Smooth muscle cell (in vitro differentiated cells): ENCODE results near the gene BTBD8. TPM values are rescaled to one million over a fixed set of nuclear protein-coding genes. Genes with fewer than 3 reads are reported as not detected.

Source experiments
- DNase-seq: peaks from one replicate; lab custom pipeline; 2025; ENCODE audit not compliant: unreplicated experiment; lab: John Stamatoyannopoulos, UW
- H2AFZ ChIP-seq: fragments of 200-600 bp; sonication (generic); 2 replicates; pipeline ENCODE4 v1.6.0; 2016; ENCODE audit warnings: antibody characterized with exemption, low read depth, mild to moderate bottlenecking
- H3F3A ChIP-seq: fragments of 200-600 bp; sonication (generic); 2 replicates; pipeline ENCODE4 v1.6.0; 2017; ENCODE audit warnings: antibody characterized with exemption, low read depth
- H3K27ac ChIP-seq: fragments of 200-600 bp; sonication (generic); 2 replicates; pipeline ENCODE4 v1.5.1; 2016; ENCODE audit warnings: low read depth, mild to moderate bottlenecking
- H3K27me3 ChIP-seq: fragments of 200-600 bp; sonication (generic); 2 replicates; pipeline ENCODE4 v1.6.1; 2016; ENCODE audit warnings: low read depth, mild to moderate bottlenecking
- H3K36me3 ChIP-seq: fragments of 200-600 bp; sonication (generic); 2 replicates; pipeline ENCODE4 v1.5.1; 2016; ENCODE audit warnings: low read depth
- H3K4me1 ChIP-seq: fragments of 200-600 bp; sonication (generic); 2 replicates; pipeline ENCODE4 v1.5.1; 2016; ENCODE audit warnings: low read depth
- H3K4me2 ChIP-seq: fragments of 200-600 bp; sonication (generic); 2 replicates; pipeline ENCODE4 v1.6.0; 2016; ENCODE audit warnings: mild to moderate bottlenecking
- H3K4me3 ChIP-seq: fragments of 200-600 bp; sonication (generic); 2 replicates; pipeline ENCODE4 v1.5.1; 2016; ENCODE audit warnings: mild to moderate bottlenecking
- H3K79me2 ChIP-seq: fragments of 200-600 bp; sonication (generic); 2 replicates; pipeline ENCODE4 v1.6.0; 2016; ENCODE audit warnings: low read depth, mild to moderate bottlenecking
- H3K9ac ChIP-seq: fragments of 200-600 bp; sonication (generic); 2 replicates; pipeline ENCODE4 v1.6.0; 2016; ENCODE audit warnings: low read depth
- H3K9me3 ChIP-seq: fragments of 200-600 bp; sonication (generic); replicated peaks from 2 replicates; pipeline ENCODE4 v1.5.1; 2016; ENCODE audit warnings: low read depth
- H4K20me1 ChIP-seq: fragments of 200-600 bp; sonication (generic); 2 replicates; pipeline ENCODE4 v1.6.0; 2016; ENCODE audit warnings: low read depth
- WGBS: methylation state at CpG from one replicate; pipeline ENCODE4 v1.1.7; 2016; ENCODE audit warnings: low lambda C conversion rate; 5-methylcytosine and 5-hydroxymethylcytosine counted together
- polyA plus RNA-seq: library from polyadenylated mRNA; unstranded; fragments of >200 nt; fragmentation: Nextera tagmentation; extraction: Ambion mirVana; gene quantifications from 2 replicates; pipeline ENCODE4 v1.2.1, GENCODE V29; 2016
- total RNA-seq: library from RNA; depleted of rRNA; stranded (reverse); fragments of >200 nt; gene quantifications from 2 replicates; pipeline ENCODE4 v1.2.3, GENCODE V29; 2014
- TF ChIP-seq, protein P1 (sequence below): fragments of 200-600 bp; sonication (generic); IDR thresholded peaks from 2 replicates; pipeline ENCODE4 v1.5.1; 2017; ENCODE audit warnings: borderline replicate concordance, mild to moderate bottlenecking, antibody characterized with exemption; ENCODE audit not compliant: insufficient read depth, poor library complexity, severe bottlenecking

Gene BTBD8
- total and polyA plus RNA-seq, 2 experiments from 2014 or later, result 1.6 to 4.9 TPM

DNA sequence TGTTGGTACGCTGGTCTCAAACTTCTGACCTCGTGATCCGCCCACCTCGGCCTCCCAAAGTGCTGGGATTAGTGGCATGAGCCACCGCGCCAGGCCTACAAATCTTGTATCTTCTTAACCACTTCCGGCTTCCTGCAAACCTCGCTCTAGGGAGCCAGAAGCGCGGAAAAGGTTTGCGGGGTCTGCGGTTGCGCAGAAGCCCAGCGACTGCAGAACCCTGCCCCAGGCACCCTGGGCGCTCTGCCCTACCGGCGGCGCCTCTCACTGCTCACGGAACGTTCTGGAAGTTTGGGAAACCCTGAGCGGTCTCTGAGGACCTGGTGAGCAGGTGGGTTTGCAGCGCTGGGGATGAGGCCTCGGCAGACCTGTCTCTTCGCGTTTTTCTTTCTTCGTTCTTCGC is 137.6 kb downstream of the BTBD8 start, which contains the start of gene C1orf146:
TSS of gene C1orf146 (plus strand) at position 195 of the 400 bp plus-strand sequence. CDS start 13,506 bp downstream, outside the sequence.
- no peaks in the 10 kb centered on the region for H4K20me1 ChIP-seq
- no peak within 1 kb of the TSS for H3K4me3 ChIP-seq
- no peak within 1 kb of the TSS for H3K27ac ChIP-seq
- H3K4me2 ChIP-seq, result no peak within 1 kb of the TSS
- no peaks in the 10 kb centered on the region for H3F3A ChIP-seq
- no peak within 1 kb of the TSS for H2AFZ ChIP-seq
- no peaks in the 10 kb centered on the region for H3K79me2 ChIP-seq
- H3K36me3 ChIP-seq, result no peaks in the 10 kb centered on the region
- H3K27me3 ChIP-seq, result no peaks in the 10 kb centered on the region
- TF ChIP-seq, protein P1, sequence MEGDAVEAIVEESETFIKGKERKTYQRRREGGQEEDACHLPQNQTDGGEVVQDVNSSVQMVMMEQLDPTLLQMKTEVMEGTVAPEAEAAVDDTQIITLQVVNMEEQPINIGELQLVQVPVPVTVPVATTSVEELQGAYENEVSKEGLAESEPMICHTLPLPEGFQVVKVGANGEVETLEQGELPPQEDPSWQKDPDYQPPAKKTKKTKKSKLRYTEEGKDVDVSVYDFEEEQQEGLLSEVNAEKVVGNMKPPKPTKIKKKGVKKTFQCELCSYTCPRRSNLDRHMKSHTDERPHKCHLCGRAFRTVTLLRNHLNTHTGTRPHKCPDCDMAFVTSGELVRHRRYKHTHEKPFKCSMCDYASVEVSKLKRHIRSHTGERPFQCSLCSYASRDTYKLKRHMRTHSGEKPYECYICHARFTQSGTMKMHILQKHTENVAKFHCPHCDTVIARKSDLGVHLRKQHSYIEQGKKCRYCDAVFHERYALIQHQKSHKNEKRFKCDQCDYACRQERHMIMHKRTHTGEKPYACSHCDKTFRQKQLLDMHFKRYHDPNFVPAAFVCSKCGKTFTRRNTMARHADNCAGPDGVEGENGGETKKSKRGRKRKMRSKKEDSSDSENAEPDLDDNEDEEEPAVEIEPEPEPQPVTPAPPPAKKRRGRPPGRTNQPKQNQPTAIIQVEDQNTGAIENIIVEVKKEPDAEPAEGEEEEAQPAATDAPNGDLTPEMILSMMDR, result no peak
- no peaks in the 10 kb centered on the region for H3K4me1 ChIP-seq
- DNase-seq, result no peak
- no peak within 1 kb of the TSS for H3K9ac ChIP-seq
- H3K9me3 ChIP-seq, result no peaks in the 10 kb centered on the region
- 95% methylated on average over 27 of the region's 27 CpGs for WGBS

DNA sequence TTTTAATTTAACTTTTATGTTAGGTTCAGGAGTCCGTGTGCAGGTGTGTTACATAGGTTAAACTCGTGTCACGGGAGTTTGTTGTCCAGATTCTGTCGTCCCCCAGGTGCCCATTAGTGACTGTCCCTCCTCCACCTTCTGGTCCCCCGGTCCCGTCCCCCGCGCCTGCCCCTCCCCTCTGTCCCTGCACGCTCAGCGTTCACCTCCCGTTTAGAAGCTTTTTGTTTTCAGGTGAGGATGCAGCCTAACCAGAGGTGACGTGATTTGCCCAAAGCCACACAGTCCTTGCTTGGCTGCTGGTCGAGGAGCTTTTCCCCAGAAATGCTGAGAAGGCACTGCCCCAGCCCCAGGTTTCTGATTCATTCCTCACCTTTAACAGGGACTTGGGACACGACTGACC is 138.4 kb downstream of the BTBD8 start:
- Histone ChIP-seq H3K36me3 (no peaks in the 10 kb centered on the region), H3K9ac (no peak overlapping the region), H3K9me3 (no peaks in the 10 kb centered on the region), H3K27ac (no peak overlapping the region), H2AFZ (no peak overlapping the region), H3K4me1 (no peaks in the 10 kb centered on the region), H4K20me1 (no peaks in the 10 kb centered on the region), H3K4me3 (no peak overlapping the region), H3K4me2 (no peak overlapping the region), H3F3A (no peaks in the 10 kb centered on the region), H3K79me2 (no peaks in the 10 kb centered on the region), H3K27me3 (no peaks in the 10 kb centered on the region)
- WGBS, result 85% methylated on average over 8 of the region's 14 CpGs
- no peak for DNase-seq
- TF ChIP-seq, protein P1, result no peak

GRCh38 chr1:92219028-92219427 is 138.9 kb downstream of the BTBD8 start:
- Histone ChIP-seq H3K4me3 (no peak overlapping the region), H3F3A (no peaks in the 10 kb centered on the region), H2AFZ (no peak overlapping the region), H3K36me3 (no peaks in the 10 kb centered on the region), H3K9me3 (no peaks in the 10 kb centered on the region), H4K20me1 (no peaks in the 10 kb centered on the region), H3K4me1 (no peaks in the 10 kb centered on the region), H3K27me3 (no peaks in the 10 kb centered on the region), H3K27ac (no peak overlapping the region), H3K4me2 (no peak overlapping the region), H3K9ac (no peak overlapping the region), H3K79me2 (no peaks in the 10 kb centered on the region)
- TF ChIP-seq, protein P1, result no peak
- no peak for DNase-seq

DNA sequence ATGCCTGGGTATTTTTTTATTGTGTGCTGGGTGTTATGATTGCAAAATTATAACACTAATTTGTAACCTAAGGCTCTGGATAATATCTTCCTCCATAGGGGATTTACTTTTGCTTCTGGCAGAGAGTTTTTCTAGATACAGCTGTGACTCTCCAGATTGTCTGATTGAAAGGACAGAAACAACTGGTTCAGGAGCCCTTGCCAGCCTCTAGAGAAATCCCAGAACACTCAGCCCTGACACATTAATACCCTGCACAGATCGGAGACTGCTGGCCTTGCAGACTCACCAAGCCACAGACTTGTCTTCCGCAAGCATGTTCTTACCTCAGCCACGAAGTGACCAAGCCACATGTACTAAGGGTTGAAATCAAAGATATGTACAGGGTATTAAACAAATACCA is 148.3 kb downstream of the BTBD8 start:
- no peaks in the 10 kb centered on the region for H3K79me2 ChIP-seq
- no peak overlapping the region for H3K9ac ChIP-seq
- H3K9me3 ChIP-seq, result no peaks in the 10 kb centered on the region
- no peak overlapping the region for H3K27ac ChIP-seq
- no peak overlapping the region for H2AFZ ChIP-seq
- H3K36me3 ChIP-seq, result no peaks in the 10 kb centered on the region
- no peak overlapping the region for H3K4me2 ChIP-seq
- DNase-seq, result no peak
- no peak overlapping the region for H3K4me3 ChIP-seq
- H3K27me3 ChIP-seq, result no peaks in the 10 kb centered on the region
- no peaks in the 10 kb centered on the region for H3K4me1 ChIP-seq
- H4K20me1 ChIP-seq, result no peaks in the 10 kb centered on the region
- WGBS, result 30% methylated on average over 3 of the region's 3 CpGs
- TF ChIP-seq, protein P1, result no peak
- no peaks in the 10 kb centered on the region for H3F3A ChIP-seq
